PC-3 (cell line): ENCODE data around the gene ANTXR1. TPM values are rescaled to one million over a fixed set of nuclear protein-coding genes. Genes with fewer than 3 reads are reported as not detected.

Experiments
- ATAC-seq: fragments of 200-7000 bp; cut with Tn5 transposase; 2 replicates; pipeline ENCODE4 v1.9.1; 2020; ENCODE audit warnings: mild to moderate bottlenecking, moderate library complexity
- BruUV-seq: library from RNA; stranded (reverse); fragments of 400-500 nt; replicated peaks from 2 replicates; lab custom pipeline; 2021; lab: Mats Ljungman, UMichigan
- CTCF ChIA-PET: fragments of 300-600 bp; sonication (Branson Sonifier 250); formaldehyde crosslinking; loops from one replicate; lab custom pipeline; 2022; ENCODE audit warnings: antibody characterized with exemption; lab: Charles Lee
- POLR2A ChIA-PET: fragments of 300-600 bp; sonication (Branson Sonifier 250); formaldehyde crosslinking; loops from one replicate; lab custom pipeline; 2022; ENCODE audit warnings: antibody characterized with exemption; ENCODE audit not compliant: unreplicated experiment; lab: Charles Lee
- DNase-seq: peaks from one replicate; pipeline ENCODE4 v3.0.0-alpha.2; 2015
- H2AFZ ChIP-seq: fragments of 300-600 bp; sonication (generic); 2 replicates; pipeline ENCODE4 v1.6.0; 2016; ENCODE audit warnings: antibody characterized with exemption, low read length
- H3F3A ChIP-seq: fragments of 300-600 bp; sonication (generic); one replicate; pipeline ENCODE4 v1.6.0; 2017; ENCODE audit warnings: antibody characterized with exemption, low read length, control low read depth, mild to moderate bottlenecking; ENCODE audit not compliant: unreplicated experiment
- H3K27ac ChIP-seq: fragments of 300-600 bp; sonication (generic); 2 replicates; pipeline ENCODE4 v1.5.1; 2016; ENCODE audit warnings: mild to moderate bottlenecking, low read length
- H3K27me3 ChIP-seq: fragments of 300-600 bp; sonication (generic); 2 replicates; pipeline ENCODE4 v1.6.1; 2016; ENCODE audit warnings: low read length, mixed read lengths
- H3K36me3 ChIP-seq: fragments of 300-600 bp; sonication (generic); 2 replicates; pipeline ENCODE4 v1.6.1; 2016; ENCODE audit warnings: low read depth, mixed run types, low read length, mixed read lengths
- H3K4me1 ChIP-seq: fragments of 300-600 bp; sonication (generic); 2 replicates; pipeline ENCODE4 v1.5.1; 2016; ENCODE audit warnings: low read length; ENCODE audit not compliant: insufficient read depth
- H3K4me2 ChIP-seq: fragments of 300-600 bp; sonication (generic); 2 replicates; pipeline ENCODE4 v1.6.0; 2016; ENCODE audit warnings: low read length
- H3K4me3 ChIP-seq: fragments of 300-600 bp; sonication (generic); 2 replicates; pipeline ENCODE4 v1.5.1; 2016; ENCODE audit warnings: mild to moderate bottlenecking, low read length, mixed read lengths
- H3K79me2 ChIP-seq: fragments of 300-600 bp; sonication (generic); 2 replicates; pipeline ENCODE4 v1.6.1; 2017; ENCODE audit warnings: low read length, mixed read lengths
- H3K9ac ChIP-seq: fragments of 300-600 bp; sonication (generic); 2 replicates; pipeline ENCODE4 v1.6.0; 2016; ENCODE audit warnings: mild to moderate bottlenecking, low read length
- H3K9me2 ChIP-seq: fragments of 300-600 bp; sonication (generic); replicated peaks from 2 replicates; pipeline ENCODE4 v1.6.1; 2016; ENCODE audit warnings: mixed run types, low read length, mixed read lengths
- H3K9me3 ChIP-seq: fragments of 300-600 bp; sonication (generic); 2 replicates; pipeline ENCODE4 v1.6.1; 2016; ENCODE audit warnings: low read length, mixed read lengths
- H4K20me1 ChIP-seq: fragments of 300-600 bp; sonication (generic); 2 replicates; pipeline ENCODE4 v1.6.1; 2016; ENCODE audit warnings: low read length, mixed read lengths
- EZH2 ChIP-seq: fragments of 300-600 bp; sonication (generic); IDR thresholded peaks from one replicate; pipeline ENCODE4 v1.6.1; 2017; ENCODE audit warnings: antibody characterized with exemption, mild to moderate bottlenecking, low read length; ENCODE audit not compliant: unreplicated experiment
- EZH2phosphoT487 ChIP-seq: fragments of 300-600 bp; sonication (generic); IDR thresholded peaks from 2 replicates; pipeline ENCODE4 v1.6.1; 2018; ENCODE audit warnings: mild to moderate bottlenecking, antibody characterized with exemption, low read length, borderline replicate concordance
- intact Hi-C: fragments of 100-400 bp; cut with micrococcal nuclease; formaldehyde crosslinking; loops from 2 replicates; pipeline ENCODE4 v1.9.0; 2023
- total RNA-seq: library from RNA; depleted of rRNA; stranded (reverse); fragments of >200 nt; gene quantifications from 2 replicates; pipeline ENCODE4 v1.2.3, GENCODE V29; 2014
- TF ChIP-seq, protein P1 (sequence below): fragments of 300-600 bp; sonication (generic); conservative IDR thresholded peaks from 2 replicates; pipeline ENCODE4 v1.5.1; 2017; ENCODE audit warnings: antibody characterized with exemption, low read depth, mild to moderate bottlenecking, low read length

Gene ANTXR1
- total RNA-seq, 1 experiment from 2014 or later = 31.2 TPM

DNA sequence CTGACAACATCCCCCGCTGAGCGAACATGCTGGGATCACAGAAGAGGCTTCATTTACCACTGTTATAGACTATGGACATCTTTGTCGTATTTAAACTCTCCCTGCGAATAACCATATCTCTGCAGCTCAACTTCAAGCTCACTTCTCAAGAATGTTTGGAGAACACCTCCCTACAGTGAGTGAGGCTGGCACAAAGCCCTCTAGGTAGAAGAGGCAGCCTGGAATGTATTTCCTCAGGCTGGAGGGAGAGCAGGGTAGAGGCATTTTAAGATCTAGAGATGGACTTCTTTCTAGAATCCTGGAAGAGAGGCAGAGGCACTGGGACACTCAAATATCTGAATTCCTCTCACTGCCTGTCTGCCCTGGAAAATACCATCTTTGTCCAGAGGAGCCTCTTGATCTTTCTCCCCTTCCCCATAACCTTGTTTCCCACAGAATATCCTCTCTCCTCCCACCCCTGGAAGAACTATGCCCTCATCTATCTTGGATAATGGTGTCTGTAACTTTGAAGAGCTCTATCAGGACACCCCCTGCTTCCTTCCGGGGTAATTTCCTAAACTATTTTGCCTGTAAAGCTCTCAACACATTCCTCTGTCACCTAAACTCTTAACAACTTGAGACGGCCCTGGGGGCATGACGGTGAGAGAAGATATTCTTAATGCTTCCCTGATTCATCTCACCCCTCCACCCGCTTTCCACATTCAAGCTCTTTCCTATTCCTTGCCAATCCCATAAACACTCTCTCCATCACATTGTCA, 2.4 kb upstream of the ANTXR1 start:
- Histone ChIP-seq H3K36me3 (no peaks in the 10 kb centered on the region), H3K4me1 (peaks cover 8% of the 10 kb centered on the region; the same call in 1 of the 2 replicates), H2AFZ (no peak overlapping the region), H3K9me2 (0 out of 2 replicates have a peak, but pooled peaks cover 3% of the 10 kb centered on the region), H3K27me3 (no peaks in the 10 kb centered on the region), H3K27ac (no peak overlapping the region), H3K4me3 (no peak overlapping the region), H3K9me3 (no peaks in the 10 kb centered on the region), H4K20me1 (no peaks in the 10 kb centered on the region), H3K79me2 (peaks cover 23% of the 10 kb centered on the region), H3F3A (no peaks in the 10 kb centered on the region), H3K9ac (no peak overlapping the region), H3K4me2 (no peak overlapping the region)
- CTCF ChIA-PET = no interaction called here
- POLR2A ChIA-PET = no interaction called here
- DNase-seq (peak; percentile 46), ATAC-seq (no peak)
- intact Hi-C loops = loop anchor here (10.0 kb wide), 1 partner anchor 154 kb away; no protein-coding TSS in a partner anchor
- TF ChIP-seq EZH2 = no peak
- no peak for TF ChIP-seq EZH2phosphoT487
- TF ChIP-seq, protein P1, sequence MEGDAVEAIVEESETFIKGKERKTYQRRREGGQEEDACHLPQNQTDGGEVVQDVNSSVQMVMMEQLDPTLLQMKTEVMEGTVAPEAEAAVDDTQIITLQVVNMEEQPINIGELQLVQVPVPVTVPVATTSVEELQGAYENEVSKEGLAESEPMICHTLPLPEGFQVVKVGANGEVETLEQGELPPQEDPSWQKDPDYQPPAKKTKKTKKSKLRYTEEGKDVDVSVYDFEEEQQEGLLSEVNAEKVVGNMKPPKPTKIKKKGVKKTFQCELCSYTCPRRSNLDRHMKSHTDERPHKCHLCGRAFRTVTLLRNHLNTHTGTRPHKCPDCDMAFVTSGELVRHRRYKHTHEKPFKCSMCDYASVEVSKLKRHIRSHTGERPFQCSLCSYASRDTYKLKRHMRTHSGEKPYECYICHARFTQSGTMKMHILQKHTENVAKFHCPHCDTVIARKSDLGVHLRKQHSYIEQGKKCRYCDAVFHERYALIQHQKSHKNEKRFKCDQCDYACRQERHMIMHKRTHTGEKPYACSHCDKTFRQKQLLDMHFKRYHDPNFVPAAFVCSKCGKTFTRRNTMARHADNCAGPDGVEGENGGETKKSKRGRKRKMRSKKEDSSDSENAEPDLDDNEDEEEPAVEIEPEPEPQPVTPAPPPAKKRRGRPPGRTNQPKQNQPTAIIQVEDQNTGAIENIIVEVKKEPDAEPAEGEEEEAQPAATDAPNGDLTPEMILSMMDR = no peak
- BruUV-seq = no TSS peak

DNA sequence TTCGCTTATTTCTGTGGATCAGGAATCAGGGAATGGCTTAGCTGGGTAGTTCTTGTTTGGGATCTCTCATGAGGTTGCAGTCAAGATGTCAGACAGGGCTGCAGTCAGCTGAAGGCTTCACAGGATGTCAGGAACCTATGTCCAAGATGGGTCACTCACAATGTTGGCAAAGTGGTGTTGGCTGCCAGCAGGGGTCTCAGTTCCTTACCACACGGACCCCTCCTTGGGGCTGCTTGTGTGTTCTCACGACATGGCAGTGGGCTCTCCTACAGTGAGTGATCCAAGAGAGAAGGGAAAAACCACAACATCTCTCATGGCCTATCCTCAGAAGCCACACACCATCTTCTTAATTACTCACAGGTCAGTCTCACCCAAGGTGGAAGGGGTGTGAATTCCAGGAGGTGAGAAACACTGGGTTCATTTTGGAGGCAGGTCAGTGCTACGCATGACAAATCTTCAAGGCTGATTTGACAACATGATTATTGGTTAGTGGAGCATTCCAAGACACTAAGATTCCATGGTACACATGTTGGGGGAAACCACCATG, 1.3 kb upstream of the ANTXR1 start:
- DNase-seq = no peak
- H3K9me2 ChIP-seq = no peaks in the 10 kb centered on the region
- intact Hi-C loops = loop anchor here (10.0 kb wide), 1 partner anchor 153 kb away; no protein-coding TSS in a partner anchor
- H3F3A ChIP-seq = no peaks in the 10 kb centered on the region
- ChIA-PET CTCF (no interaction called here), POLR2A (no interaction called here)
- H3K27me3 ChIP-seq = no peaks in the 10 kb centered on the region
- no peaks in the 10 kb centered on the region for H4K20me1 ChIP-seq
- no peak for ATAC-seq
- no peaks in the 10 kb centered on the region for H3K36me3 ChIP-seq
- no peak overlapping the region for H3K9ac ChIP-seq
- peaks cover 34% of the 10 kb centered on the region for H3K79me2 ChIP-seq
- no peaks in the 10 kb centered on the region for H3K9me3 ChIP-seq
- peaks cover 8% of the 10 kb centered on the region; the same call in 1 of the 2 replicates for H3K4me1 ChIP-seq
- no peak overlapping the region for H2AFZ ChIP-seq
- no TSS peak for BruUV-seq
- H3K4me2 ChIP-seq = no peak overlapping the region
- H3K4me3 ChIP-seq = no peak overlapping the region
- TF ChIP-seq, protein P1 = peak; percentile 29; the same call in 1 of the 2 replicates
- no peak for TF ChIP-seq EZH2phosphoT487
- no peak overlapping the region for H3K27ac ChIP-seq
